Brain microvascular endothelial cell (primary cell): ENCODE data around the gene PTCD3.

Experiments used
- DNase-seq: peaks from one replicate; pipeline ENCODE4 v3.0.0-alpha.2; 2020
- H3K27ac ChIP-seq: fragments of 250-450 bp; sonication (Bioruptor Pico); 2 replicates; pipeline ENCODE4 v1.5.1; 2020; ENCODE audit warnings: mild to moderate bottlenecking, moderate library complexity
- H3K27me3 ChIP-seq: fragments of 250-450 bp; sonication (Bioruptor Pico); replicated peaks from 2 replicates; pipeline ENCODE4 v1.5.1; 2020; ENCODE audit warnings: mild to moderate bottlenecking
- H3K36me3 ChIP-seq: fragments of 250-450 bp; sonication (Bioruptor Pico); replicated peaks from 2 replicates; pipeline ENCODE4 v1.5.1; 2020; ENCODE audit warnings: mild to moderate bottlenecking
- H3K4me3 ChIP-seq: 2 replicates; pipeline ENCODE4 v1.5.1; 2011; ENCODE audit warnings: low read depth, mild to moderate bottlenecking, control low read depth, low read length, moderate library complexity
- CTCF ChIP-seq: IDR thresholded peaks from 2 replicates; pipeline ENCODE4 v1.5.1; 2011; ENCODE audit warnings: low read depth, mild to moderate bottlenecking, moderate library complexity, low read length, control low read depth, inconsistent platforms; ENCODE audit errors: missing control alignments
- in situ Hi-C: cut with HindIII; loops from 2 replicates; pipeline ENCODE4 v1.10.0; 2017; ENCODE audit warnings: low sequenced_read_pairs, low pct_ligation_motif_present

Gene PTCD3

GRCh38 chr2:86143307-86143706 is 37.3 kb downstream of the PTCD3 start:
- DNase-seq: no peak
- H3K4me3 ChIP-seq: no peak overlapping the region
- in situ Hi-C loops: no loop called here
- H3K27ac ChIP-seq: no peak overlapping the region
- TF ChIP-seq CTCF: no peak
- H3K27me3 ChIP-seq: no peaks in the 10 kb centered on the region
- peaks cover 75% of the 10 kb centered on the region for H3K36me3 ChIP-seq

GRCh38 chr2:86143926-86144685 is 38.1 kb downstream of the PTCD3 start:
- DNase-seq: no peak
- Histone ChIP-seq H3K4me3 (no peak overlapping the region), H3K27me3 (no peaks in the 10 kb centered on the region), H3K36me3 (peaks cover 73% of the 10 kb centered on the region), H3K27ac (no peak overlapping the region)
- in situ Hi-C loops: no loop called here
- TF ChIP-seq CTCF: no peak

- Histone ChIP-seq H3K36me3 (peaks cover 73% of the 10 kb centered on the region), H3K27ac (no peak overlapping the region), H3K27me3 (no peaks in the 10 kb centered on the region), H3K4me3 (no peak overlapping the region)
- no peak for DNase-seq
- no peak for TF ChIP-seq CTCF
- in situ Hi-C loops: no loop called here
These were observed 41.8 kb downstream of the PTCD3 start for GRCh38 chr2:86147793-86148192.

- in situ Hi-C loops: no loop called here
- Histone ChIP-seq H3K4me3 (no peak overlapping the region), H3K27me3 (no peaks in the 10 kb centered on the region), H3K36me3 (peaks cover 72% of the 10 kb centered on the region), H3K27ac (no peak overlapping the region)
- no peak for TF ChIP-seq CTCF
- DNase-seq: no peak
These were observed 44.5 kb downstream of the PTCD3 start for GRCh38 chr2:86150502-86150901.

GRCh38 chr2:86157009-86157556 is 51.0 kb downstream of the PTCD3 start:
- TF ChIP-seq CTCF: no peak
- peaks cover 60% of the 10 kb centered on the region for H3K36me3 ChIP-seq

GRCh38 chr2:86158286-86158685 is 52.3 kb downstream of the PTCD3 start:
- Histone ChIP-seq H3K27ac (no peak overlapping the region), H3K36me3 (peaks cover 58% of the 10 kb centered on the region), H3K27me3 (no peaks in the 10 kb centered on the region), H3K4me3 (no peak overlapping the region)
- in situ Hi-C loops: no loop called here
- no peak for DNase-seq
- no peak for TF ChIP-seq CTCF

More at GRCh38 chr2:86157009-86157556, 51.0 kb downstream of the PTCD3 start:
- Histone ChIP-seq H3K27ac (no peak overlapping the region), H3K27me3 (no peaks in the 10 kb centered on the region), H3K4me3 (no peak overlapping the region)
- in situ Hi-C loops: no loop called here
- DNase-seq: no peak
